ENCODE results near the gene GNS. TPM values are rescaled to one million over a fixed set of nuclear protein-coding genes. Genes with fewer than 3 reads are reported as not detected.

GNS gene
- 44.8 to 66.8 TPM (median 55.7 TPM) in 5 replicates for total RNA-seq (2022; extraction: Qiagen RNA extraction)

DNA sequence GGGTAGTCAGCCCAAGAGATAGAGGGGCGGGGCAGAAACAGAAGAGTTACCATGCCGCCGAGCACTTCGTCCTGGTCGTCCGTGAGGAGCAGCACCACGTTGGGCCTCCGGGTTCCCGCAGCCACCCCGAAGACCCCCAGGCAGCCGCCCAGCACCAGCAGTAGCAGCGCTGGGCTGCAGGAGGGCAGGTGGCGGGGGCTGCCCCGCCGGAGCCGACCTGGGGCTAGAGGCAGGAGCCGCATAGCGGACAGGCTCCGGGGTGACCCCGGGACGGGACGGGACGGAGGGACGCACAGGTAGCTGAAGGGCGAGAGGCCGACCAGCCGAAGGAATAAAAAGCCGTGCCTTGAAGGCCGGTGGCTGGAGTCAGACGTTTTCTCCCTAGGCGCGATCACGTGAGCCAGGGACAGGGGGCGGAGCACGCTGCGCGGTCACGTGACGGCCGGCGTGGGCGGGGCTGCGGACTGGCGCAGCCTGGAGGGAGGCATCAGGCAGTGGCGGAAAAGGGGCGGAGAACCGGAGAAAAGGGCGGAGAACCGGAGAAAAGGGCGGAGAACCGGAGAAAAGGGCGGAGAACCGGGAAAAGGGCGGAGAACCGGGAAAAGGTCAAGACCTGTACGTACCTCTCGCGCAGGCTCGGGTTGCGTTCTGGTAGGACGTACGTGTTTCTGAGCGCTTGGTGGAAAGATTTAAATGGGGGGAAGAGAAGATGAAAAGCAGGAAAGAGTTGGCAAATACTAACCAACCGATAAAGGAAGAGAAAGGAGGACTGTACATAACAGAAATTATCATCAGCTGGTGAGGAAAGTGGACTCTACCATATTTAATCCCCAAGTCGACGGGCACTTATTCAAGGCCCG lies at the start of gene GNS:
Gene GNS (minus strand): TSS at position 372 of the 860 bp plus-strand sequence. CDS start 130 bp downstream, at position 242.

Other genes starting within 250 kb of the GNS start
- 19.3 to 25.7 TPM (median 22.1 TPM) in 5 replicates for gene RASSF3, start 148.9 kb downstream of the GNS start, total RNA-seq (2022; extraction: Qiagen RNA extraction)
- 1.1 to 1.4 TPM (median 1.3 TPM) in 5 replicates for gene TBC1D30, start 65.2 kb upstream of the GNS start, total RNA-seq (2022; extraction: Qiagen RNA extraction)

All from A549 treated with Hydrocortisone at 1 μM for 4 hours (cell line).